ENCODE results near the gene CCNY. TPM values are rescaled to one million over a fixed set of nuclear protein-coding genes. Genes with fewer than 3 reads are reported as not detected.
"Not testable (repeated sequence)": the region's sequence is repeated elsewhere in the genome, so short reads cannot be mapped to it uniquely, and the experiment has no call there.

The CCNY gene
- polyA plus RNA-seq, 3 donors, result 93.1 to 115 (median 113) TPM

DNA sequence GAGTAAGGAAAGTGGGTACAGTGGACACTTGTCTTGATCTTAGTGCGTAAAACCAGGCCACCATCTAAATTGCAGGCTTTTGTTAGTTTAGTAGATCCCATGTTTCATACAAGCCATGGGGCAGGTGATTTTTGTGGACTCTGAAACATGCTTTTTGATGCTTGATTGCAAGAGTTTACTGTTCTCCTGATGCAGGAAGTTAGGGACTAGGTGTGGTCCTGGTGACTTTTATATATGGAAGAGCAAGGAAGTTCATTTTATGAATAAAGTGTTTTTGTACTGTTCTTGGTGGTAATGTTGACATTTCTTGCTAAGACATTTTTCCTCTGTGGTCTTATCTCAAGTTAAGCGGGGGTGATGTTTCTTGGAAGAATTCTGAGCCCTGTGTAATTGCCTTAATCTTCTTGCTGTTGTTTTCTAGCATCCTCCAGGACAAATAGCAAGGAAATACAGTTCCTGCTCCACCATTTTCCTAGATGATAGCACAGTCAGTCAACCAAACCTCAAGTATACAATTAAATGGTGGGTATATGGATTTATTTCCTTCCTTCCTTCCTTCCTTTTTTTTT is 179.9 kb downstream of the CCNY start:
- DNase-seq (ENCODE audit: extremely low read depth in 1 of 11, low read depth in 9 of 11, low spot score in 4 of 11), result no peak

DNA sequence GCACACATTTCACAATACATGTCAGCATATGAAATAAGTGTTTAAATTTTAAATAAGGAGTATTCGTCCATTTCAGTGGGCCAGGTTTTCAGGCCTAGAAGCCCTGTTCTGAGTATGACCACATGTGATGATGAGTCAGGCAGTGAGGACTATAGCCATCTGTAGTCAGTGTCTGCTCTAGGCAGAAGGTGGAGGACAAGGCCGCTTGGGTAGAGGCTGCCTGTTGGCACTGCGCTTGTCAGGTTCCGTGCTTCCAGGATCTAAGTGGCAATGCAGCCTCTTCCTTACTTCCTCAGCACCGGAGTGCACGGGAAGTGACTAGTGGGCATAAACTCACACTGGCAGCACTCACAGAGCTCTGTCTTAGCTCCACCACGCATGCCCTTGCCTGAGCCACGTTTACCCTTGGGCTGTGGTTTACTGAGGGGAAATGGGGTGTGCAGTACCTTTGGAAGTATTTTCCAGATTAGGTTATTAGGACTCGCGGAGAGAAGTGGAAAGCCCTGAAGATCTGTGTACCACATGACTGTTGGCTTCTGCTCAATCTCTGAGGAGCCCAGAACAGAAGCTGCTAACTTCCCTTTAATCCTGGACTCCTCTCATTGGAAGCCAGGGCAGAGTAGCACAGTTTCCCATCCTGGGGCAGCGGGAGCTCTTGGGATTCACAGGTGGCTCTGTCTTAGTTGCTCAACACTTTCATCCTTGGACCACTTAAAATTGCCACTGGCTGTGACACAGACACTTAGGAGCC is 181.3 kb downstream of the CCNY start:
- no peak for DNase-seq (ENCODE audit: extremely low read depth in 1 of 11, low read depth in 9 of 11, low spot score in 4 of 11)

DNA sequence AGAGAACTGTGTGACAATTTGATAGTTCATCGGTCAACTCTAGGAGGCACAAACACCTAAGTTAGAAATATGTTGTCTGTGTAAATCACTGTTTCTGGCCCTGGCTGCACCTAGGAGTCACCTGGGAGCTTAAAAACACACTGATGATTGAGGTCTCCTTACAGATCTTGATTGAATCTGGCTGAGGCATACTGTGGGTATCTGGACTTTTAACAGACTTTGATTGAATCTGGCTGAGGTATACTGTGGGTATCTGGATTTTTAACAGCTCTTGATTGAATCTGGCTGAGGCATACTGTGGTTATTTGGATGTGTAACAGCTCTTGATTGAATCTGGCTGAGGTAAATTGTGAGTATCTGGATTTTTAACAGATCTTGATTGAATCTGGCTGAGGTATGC is 181.9 kb downstream of the CCNY start:
- DNase-seq (ENCODE audit: extremely low read depth in 1 of 11, low read depth in 9 of 11, low spot score in 4 of 11), result not testable (repeated sequence)

DNA sequence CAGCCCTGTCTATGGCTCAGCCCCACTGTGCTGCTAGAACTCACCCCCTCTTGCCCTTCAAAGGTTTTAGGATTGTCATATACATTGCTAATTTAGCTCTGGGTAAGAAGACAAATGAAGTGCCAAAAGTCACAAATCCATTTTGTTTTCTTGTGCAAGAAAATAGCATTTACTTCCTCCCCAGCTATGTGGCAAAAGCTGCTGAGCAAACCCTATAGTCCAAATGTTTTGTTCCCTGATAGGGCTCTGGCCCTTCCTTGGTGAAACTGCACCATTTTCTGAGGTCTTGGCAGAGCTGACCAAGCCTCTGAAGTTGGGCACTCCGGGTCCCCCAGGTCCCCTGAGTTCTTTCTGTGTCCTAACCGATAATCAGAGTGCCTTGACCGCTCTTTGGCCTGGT is 184.7 kb downstream of the CCNY start:
- DNase-seq (ENCODE audit: extremely low read depth in 1 of 11, low read depth in 9 of 11, low spot score in 4 of 11), result no peak

DNA sequence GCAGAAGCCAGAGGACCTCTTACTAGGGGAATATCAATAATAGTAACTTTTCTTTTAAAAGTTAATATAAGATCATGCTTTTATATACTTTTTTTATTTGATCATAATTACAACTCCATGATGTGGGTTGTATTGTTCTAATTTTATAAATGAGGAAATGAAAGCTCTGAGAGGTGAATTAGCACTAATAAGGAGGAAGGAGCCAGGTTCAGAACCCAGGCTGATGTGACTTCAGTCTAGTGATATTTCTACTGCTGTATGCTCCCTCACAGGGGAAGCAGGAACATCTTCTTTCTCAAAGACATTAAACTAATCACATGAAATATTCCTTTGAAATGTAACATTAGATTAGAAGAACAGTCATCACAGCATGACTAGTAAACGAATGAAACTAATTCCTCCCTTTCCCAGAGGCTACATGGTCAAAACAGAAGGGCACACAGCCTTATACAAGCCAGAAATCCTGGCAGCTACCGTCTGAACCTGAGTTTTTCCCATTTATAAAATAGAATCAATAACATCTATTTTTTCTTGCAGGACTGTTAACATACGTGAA is 187.4 kb downstream of the CCNY start:
- no peak for DNase-seq (ENCODE audit: extremely low read depth in 1 of 11, low read depth in 9 of 11, low spot score in 4 of 11)

DNA sequence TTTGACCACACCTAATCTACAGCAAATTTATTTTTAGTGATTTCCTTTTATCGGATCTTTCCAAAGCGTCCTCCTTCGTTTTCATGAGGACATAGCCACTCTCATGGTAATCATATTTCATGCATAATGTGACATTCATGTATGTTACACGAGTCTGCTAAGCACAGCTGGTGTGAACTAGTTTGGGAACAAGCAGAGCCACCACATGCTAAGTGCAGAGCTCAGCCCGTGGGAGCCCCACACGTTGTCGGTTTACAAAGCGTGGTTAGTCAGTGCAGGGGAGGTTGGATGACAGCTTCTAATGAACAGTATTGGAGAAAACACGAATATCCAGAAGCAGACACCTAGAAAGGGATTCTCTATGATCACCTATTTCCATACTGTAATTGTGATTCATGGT is 190.4 kb downstream of the CCNY start:
- DNase-seq (ENCODE audit: extremely low read depth in 1 of 11, low read depth in 9 of 11, low spot score in 4 of 11), result no peak

DNA sequence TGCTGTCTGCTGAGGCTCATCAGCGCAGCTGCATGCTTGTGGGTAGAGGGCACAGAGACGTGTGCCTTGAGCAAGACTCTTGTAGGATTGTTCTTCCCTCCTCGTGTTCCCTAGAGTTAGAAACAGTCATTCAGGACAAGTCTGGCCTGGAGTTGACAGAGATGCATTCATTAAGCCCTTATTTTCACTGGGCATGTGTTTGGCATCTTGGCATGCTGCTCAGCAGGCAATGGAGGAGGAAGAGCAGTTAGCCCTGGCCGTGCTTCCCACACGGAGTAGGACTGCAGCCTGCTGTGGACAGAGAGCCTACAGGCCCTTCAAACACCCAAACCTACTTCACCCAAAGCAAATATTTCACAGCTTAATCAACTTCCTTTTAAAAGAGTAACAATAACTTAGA is 195.8 kb downstream of the CCNY start:
- no peak for DNase-seq (ENCODE audit: extremely low read depth in 1 of 11, low read depth in 9 of 11, low spot score in 4 of 11)

DNA sequence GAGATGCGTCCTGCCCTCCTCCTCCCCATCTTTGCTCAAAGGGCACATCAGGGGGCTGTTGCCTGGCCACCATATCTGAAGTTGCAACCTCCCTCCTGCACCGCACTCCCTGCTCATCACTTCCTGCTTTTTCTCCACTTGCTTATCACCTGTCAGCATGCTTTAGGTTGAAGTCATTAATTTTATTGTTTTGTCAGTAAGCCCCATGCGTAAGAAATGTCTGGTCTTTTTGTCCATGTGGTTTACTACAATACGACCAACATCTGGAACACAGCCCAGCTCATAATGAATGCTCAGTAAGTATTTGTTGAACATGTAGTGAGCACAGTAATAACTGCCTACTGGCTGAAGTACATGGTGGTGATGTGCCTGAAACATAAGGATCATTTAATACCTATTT is 197.3 kb downstream of the CCNY start:
- no peak for DNase-seq (ENCODE audit: extremely low read depth in 1 of 11, low read depth in 9 of 11, low spot score in 4 of 11)

DNA sequence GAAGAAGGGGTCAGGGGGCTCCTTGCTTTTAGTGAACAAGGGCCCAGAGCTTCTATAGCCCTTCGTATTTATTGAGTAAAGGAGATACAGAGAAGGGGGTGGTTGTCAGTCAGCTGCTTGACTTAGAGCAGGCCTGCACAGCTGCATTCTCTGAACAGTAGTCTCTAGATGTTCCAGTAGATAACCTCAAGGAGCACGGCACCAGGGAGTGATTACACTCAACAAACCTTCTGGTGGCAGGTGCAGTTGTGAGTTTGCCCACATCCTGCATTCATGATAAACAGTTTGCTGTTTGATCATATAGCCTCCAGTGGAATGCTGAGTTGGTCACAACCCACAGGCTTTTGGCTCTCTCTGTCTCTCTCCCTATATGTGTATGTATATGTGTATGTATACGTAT is 198.8 kb downstream of the CCNY start:
- DNase-seq (ENCODE audit: extremely low read depth in 1 of 11, low read depth in 9 of 11, low spot score in 4 of 11), result no peak

DNA sequence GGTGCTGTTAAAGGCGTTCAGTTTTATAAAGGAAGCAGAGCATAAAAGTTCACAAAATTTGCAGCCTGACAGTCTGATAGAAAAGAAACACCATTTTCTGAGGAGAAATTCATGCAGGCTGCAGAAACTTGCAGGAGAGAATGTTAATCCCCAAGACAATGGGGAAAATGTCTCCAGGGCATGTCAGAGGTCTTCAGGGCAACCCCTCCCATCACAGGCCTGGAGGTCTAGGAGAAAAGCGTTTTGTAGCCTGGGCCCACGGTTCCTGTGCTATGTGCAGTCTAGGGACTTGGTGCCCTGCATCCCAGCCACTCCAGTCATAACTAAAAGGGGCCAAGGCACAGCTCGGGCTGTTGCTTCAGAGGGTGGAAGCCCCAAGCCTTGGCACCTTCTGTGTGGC is 200.5 kb downstream of the CCNY start:
- no peak for DNase-seq (ENCODE audit: extremely low read depth in 1 of 11, low read depth in 9 of 11, low spot score in 4 of 11)

DNA sequence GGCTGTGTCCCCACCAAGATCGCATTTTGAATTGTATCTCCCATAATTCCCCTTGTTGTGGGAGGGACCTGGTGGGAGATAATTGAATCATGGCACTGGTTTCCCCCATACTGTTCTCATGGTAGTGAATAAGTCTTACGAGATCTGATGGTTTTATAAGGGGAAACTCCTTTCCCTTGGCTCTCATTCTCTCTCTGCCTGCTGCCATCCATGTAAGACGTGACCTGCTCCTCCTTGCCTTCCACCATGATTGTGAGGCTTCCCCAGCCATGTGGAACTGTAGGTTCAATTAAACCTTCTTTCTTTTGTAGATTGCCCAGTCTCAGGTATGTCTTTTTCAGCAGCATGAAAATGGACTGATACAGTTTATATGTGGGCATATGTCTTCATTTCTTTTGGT is 201.6 kb downstream of the CCNY start:
- DNase-seq (ENCODE audit: extremely low read depth in 1 of 11, low read depth in 9 of 11, low spot score in 4 of 11), result not testable (repeated sequence)

DNA sequence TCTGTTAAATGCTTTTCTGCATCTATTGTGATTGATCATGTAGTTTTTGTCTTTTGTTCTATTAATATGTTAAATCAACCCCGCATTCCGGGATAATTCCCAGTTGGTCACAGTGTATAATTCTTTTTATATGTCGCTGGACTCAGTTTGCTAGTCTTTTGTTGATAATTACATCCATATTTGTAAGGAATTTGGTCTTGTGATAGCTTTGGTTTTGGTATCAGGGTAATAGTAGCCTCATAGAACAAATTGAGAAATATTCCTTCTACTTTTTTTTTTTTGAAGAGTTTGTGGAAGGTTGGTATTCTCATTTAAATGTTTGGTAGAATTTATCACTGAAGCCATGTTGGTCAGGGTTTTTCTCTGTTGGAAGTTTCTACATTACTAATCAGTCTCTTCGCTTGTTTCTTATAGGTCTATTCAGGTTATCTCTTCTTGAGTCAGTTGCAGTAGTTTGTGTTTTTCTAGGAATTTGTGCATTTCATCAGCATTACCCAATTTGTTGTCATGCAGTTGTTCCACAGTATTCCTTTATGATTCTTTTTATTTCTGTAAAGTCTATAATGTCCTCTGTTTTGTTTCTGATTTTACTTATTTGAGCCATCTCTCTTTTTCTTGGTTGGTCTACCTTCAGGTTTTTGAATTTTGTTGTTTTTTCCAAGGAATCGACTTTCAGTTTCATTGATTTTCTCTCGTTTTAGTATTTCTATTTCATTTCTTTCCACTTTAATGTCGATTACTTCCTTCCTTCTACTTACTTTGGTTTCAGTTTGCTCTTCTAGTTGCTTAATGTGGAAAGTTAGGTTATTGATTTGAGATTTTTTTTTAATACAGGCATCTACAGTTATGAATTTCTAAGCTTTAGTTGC is 204.2 kb downstream of the CCNY start:
- no peak for DNase-seq (ENCODE audit: extremely low read depth in 1 of 11, low read depth in 9 of 11, low spot score in 4 of 11)

DNA sequence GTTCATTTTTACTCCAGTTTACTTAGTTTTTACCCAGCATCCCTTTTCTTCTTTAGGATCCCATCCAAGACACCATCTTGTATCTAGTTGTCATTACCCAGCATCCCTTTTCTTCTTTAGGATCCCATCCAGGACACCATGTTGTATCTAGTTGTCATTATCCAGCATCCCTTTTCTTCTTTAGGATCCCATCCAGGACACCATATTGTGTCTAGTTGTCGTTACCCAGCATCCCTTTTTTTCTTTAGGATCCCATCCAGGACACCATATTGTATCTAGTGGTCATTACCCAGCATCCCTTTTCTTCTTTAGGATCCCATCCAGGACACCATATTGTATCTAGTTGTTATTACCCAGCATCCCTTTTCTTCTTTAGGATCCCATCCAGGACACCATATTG is 205.4 kb downstream of the CCNY start:
- no peak for DNase-seq (ENCODE audit: extremely low read depth in 1 of 11, low read depth in 9 of 11, low spot score in 4 of 11)

DNA sequence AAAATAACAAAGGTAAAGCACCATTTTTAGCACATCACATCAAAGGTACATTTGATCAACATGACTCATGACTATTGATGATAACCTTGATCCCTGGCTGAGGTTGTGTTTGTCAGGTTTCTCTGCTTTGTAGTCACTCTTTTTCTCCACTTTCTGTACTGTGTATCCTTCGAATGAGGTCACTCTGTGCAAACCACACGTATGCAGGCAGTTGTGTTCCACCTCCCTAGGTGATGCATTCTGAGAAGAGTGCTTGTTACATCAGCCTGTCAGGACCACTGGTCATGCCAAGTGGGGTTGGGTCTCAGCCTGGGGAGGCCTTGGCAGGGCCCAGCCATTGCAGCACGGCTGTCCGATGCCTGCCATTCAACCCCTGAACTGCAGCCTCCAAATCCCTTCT is 206.0 kb downstream of the CCNY start:
- no peak for DNase-seq (ENCODE audit: extremely low read depth in 1 of 11, low read depth in 9 of 11, low spot score in 4 of 11)

DNA sequence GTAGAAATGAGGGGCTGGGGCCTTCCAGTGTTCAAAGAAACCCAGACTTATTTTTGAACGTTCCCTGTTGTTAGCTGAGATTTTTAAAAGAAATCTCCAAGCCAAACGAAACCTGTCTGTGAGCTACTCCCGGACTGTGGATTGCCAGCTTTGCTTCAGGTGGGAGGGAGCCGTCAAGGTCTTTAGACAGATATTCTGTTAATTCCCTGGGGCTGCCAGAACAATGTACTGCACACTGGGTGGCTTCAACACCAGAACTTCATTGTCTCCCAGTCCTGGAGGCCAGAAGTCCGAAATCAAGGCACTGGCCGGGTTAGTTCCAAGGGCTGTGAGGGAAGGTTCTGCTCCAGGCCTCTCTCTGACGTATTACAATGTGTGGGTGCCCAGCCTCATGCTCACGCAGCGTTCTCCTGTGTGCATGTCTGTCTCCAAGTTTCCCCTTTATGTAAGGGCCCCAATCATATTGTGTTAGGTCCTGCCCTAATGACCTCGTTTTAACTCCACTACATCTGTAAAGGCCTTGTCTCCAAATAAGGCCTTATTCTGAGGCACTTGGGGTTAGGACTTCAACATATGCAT is 208.9 kb downstream of the CCNY start:
- DNase-seq (ENCODE audit: extremely low read depth in 1 of 11, low read depth in 9 of 11, low spot score in 4 of 11), result no peak

DNA sequence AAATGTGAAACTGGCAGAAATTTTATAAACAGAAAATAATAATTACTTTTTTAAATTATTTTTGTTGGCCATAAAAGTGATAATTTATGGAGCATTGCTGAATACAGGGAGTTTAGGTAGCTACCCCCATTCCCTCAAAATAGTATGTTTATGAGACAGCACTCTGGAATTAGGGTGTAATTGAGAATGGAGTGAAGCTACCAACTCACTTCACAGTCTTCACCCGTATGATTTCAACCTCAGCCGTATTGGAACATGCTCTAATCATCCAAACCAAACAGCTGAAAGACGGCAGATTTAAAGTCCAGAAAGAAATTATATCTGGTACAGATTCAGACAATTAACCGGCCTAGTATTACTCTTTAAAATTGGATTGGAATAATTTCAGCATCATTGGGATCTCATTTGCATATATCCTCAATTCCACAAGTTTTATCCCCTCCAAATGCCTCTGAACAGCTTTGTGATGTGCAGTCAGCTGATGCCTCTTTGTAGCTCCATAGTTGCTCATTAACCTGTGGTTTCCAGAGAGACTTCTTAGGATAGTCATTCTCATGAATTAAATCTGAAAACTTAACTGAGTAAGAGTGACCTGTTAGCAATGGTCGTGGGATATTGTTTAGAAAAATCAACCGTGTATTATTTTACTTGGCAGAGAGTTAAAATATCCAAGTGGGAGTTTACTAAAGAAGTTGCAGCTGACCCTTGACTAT is 209.7 kb downstream of the CCNY start:
- peak in 2 of 11 donors; percentile 15 to 16 for DNase-seq (ENCODE audit: extremely low read depth in 1 of 11, low read depth in 9 of 11, low spot score in 4 of 11)

DNA sequence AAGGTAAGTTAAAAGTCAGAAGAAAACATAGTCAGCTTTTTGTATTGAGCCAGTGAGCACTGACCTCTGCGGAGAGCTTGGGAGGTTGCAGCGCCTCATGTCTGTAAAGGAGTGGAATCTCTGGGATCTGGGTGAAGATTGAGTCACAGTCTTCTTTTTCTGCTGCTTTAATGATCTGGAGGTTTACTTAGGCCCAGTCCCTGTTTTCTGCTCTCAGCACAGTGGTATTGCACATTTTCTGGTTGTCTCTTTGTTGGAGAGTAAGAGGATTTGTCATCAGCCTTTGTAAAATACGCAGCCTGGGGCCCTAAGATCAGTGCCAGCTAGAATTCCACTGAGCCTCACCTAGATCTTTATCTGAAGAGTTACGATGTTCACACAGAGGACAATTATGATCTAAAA is 210.5 kb downstream of the CCNY start:
- DNase-seq (ENCODE audit: extremely low read depth in 1 of 11, low read depth in 9 of 11, low spot score in 4 of 11), result no peak

DNA sequence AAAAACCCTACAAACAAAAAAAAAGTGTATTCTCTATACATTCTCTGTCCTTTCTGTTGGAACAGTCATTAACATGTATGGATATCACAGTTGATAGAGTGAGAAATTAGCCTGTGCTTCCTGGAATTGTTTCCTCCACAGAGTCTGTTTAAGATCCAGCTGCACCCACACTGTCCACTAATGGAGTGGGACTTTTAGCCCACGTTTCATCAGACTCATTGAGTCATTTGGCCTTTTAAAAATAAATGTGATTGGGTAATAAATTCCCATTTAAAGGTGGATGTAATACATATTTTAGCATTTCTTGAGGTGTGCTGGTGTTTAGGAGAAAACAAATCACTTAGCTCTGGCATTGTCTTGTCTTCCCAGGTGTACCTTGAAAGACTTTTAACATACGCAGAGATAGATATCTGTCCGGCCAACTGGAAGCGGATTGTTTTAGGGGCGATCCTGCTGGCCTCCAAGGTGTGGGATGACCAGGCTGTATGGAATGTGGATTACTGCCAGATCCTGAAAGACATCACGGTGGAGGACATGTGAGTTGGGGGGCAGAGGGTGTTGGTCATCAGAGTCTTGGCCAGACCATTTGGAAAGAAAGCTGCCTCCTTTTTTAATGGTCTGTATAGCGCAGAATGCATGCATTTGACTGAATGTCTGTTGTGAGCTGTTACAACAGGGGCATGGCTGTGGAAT is 216.5 kb downstream of the CCNY start:
- no peak for DNase-seq (ENCODE audit: extremely low read depth in 1 of 11, low read depth in 9 of 11, low spot score in 4 of 11)
